ENCODE measurements around the gene DNMBP. TPM values are rescaled to one million over a fixed set of nuclear protein-coding genes. Genes with fewer than 3 reads are reported as not detected.
A peak's percentile ranks its signal among the peaks of the same experiment; 100 is the strongest.

DNMBP gene
- total RNA-seq, 1 donor from 2014 or later: 26.7 TPM

GRCh38 chr10:99973190-99973589, 36.6 kb downstream of the DNMBP start:
- H3K9ac ChIP-seq: no peak overlapping the region
- H3K9me3 Mint-ChIP-seq: no peaks in the 10 kb centered on the region
- H3K9me3 ChIP-seq (ENCODE audit: low read depth): no peaks in the 10 kb centered on the region
- peaks cover 5% of the 10 kb centered on the region for H3K4me1 Mint-ChIP-seq
- no peak overlapping the region for H3K4me3 ChIP-seq
- no peak overlapping the region for H3K4me3 Mint-ChIP-seq
- H3K4me2 ChIP-seq: no peak overlapping the region
- H3K79me2 ChIP-seq (ENCODE audit: low read depth): no peaks in the 10 kb centered on the region
- no peak overlapping the region for H3K27ac ChIP-seq
- no peak for DNase-seq (ENCODE audit: low spot score)
- no peaks in the 10 kb centered on the region for H3K27me3 Mint-ChIP-seq (ENCODE audit: insufficient read depth, low read depth)
- H3K27ac Mint-ChIP-seq: no peak overlapping the region
- H3K27me3 ChIP-seq: no peaks in the 10 kb centered on the region
- no peaks in the 10 kb centered on the region for H3K36me3 ChIP-seq
- no peaks in the 10 kb centered on the region for H3F3A ChIP-seq (ENCODE audit: low read depth)
- H4K20me1 ChIP-seq (ENCODE audit: low read depth): no peaks in the 10 kb centered on the region
- no peak for TF ChIP-seq EZH2 (IDR thresholded peaks at IDR 0.05)
- no peak for TF ChIP-seq EZH2phosphoT487 (IDR thresholded peaks at IDR 0.05)
- peak; percentile 23 for TF ChIP-seq CTCF (IDR thresholded peaks at IDR 0.05)
- H3K4me1 ChIP-seq: peaks cover 13% of the 10 kb centered on the region
- H2AFZ ChIP-seq (replicated peaks): no peak overlapping the region
- H3K36me3 Mint-ChIP-seq: peaks cover 17% of the 10 kb centered on the region

GRCh38 chr10:99967961-99968360, 41.8 kb downstream of the DNMBP start:
- Histone ChIP-seq H2AFZ (replicated peaks) (no peak overlapping the region), H3K9ac (no peak overlapping the region), H3K79me2 (ENCODE audit: low read depth) (no peaks in the 10 kb centered on the region), H3F3A (ENCODE audit: low read depth) (no peaks in the 10 kb centered on the region), H4K20me1 (ENCODE audit: low read depth) (no peaks in the 10 kb centered on the region), H3K27me3 (no peaks in the 10 kb centered on the region), H3K36me3 (no peaks in the 10 kb centered on the region), H3K27ac (no peak overlapping the region), H3K4me1 (no peaks in the 10 kb centered on the region), H3K4me3 (no peak overlapping the region), H3K9me3 (ENCODE audit: low read depth) (no peaks in the 10 kb centered on the region), H3K4me2 (no peak overlapping the region)
- Mint-ChIP-seq H3K27me3 (ENCODE audit: insufficient read depth, low read depth) (no peaks in the 10 kb centered on the region), H3K4me1 (peaks cover 6% of the 10 kb centered on the region), H3K27ac (no peak overlapping the region), H3K9me3 (no peaks in the 10 kb centered on the region), H3K4me3 (no peak overlapping the region), H3K36me3 (peaks cover 26% of the 10 kb centered on the region)
- DNase-seq (ENCODE audit: low spot score): no peak
- TF ChIP-seq EZH2 (IDR thresholded peaks at IDR 0.05) (no peak), CTCF (IDR thresholded peaks at IDR 0.05) (no peak), EZH2phosphoT487 (IDR thresholded peaks at IDR 0.05) (no peak)

- Histone ChIP-seq H3K79me2 (ENCODE audit: low read depth) (no peaks in the 10 kb centered on the region), H3K27me3 (no peaks in the 10 kb centered on the region), H3K4me3 (no peak overlapping the region), H3K36me3 (no peaks in the 10 kb centered on the region), H3F3A (ENCODE audit: low read depth) (no peaks in the 10 kb centered on the region), H3K27ac (no peak overlapping the region), H3K4me1 (no peaks in the 10 kb centered on the region), H3K9me3 (ENCODE audit: low read depth) (no peaks in the 10 kb centered on the region), H4K20me1 (ENCODE audit: low read depth) (no peaks in the 10 kb centered on the region), H3K4me2 (no peak overlapping the region), H2AFZ (replicated peaks) (no peak overlapping the region), H3K9ac (no peak overlapping the region)
- DNase-seq (ENCODE audit: low spot score): no peak
- H3K36me3 Mint-ChIP-seq: peaks cover 27% of the 10 kb centered on the region
- no peaks in the 10 kb centered on the region for H3K9me3 Mint-ChIP-seq
- no peaks in the 10 kb centered on the region for H3K27me3 Mint-ChIP-seq (ENCODE audit: insufficient read depth, low read depth)
- no peak for TF ChIP-seq EZH2 (IDR thresholded peaks at IDR 0.05)
- TF ChIP-seq EZH2phosphoT487 (IDR thresholded peaks at IDR 0.05): no peak
- TF ChIP-seq CTCF (IDR thresholded peaks at IDR 0.05): no peak
- no peak overlapping the region for H3K4me3 Mint-ChIP-seq
- H3K4me1 Mint-ChIP-seq: peaks cover 9% of the 10 kb centered on the region
- H3K27ac Mint-ChIP-seq: no peak overlapping the region
These were observed 43.4 kb downstream of the DNMBP start for GRCh38 chr10:99966306-99966705.

Measured in neural progenitor cell (in vitro differentiated cells).